ENCODE data around the gene FAM156A.
"Not testable (repeated sequence)": the region's sequence is repeated elsewhere in the genome, so short reads cannot be mapped to it uniquely, and the experiment has no call there.

The FAM156A gene

GRCh38 chrX:52935470-52935784 is 22.9 kb downstream of the FAM156A start:
- Histone ChIP-seq H3K9ac (ENCODE audit: low read length in 5 of 5) (peak overlapping the region; percentile 65 to 97 (median 84)), H3K4me3 (ENCODE audit: low read depth in 1 of 5, low read length in 5 of 5) (peak overlapping the region; percentile 61 to 97 (median 96)), H3K27ac (ENCODE audit: low read depth, low read length) (peak overlapping the region; percentile 93), H3K4me1 (ENCODE audit: control insufficient read depth in 5 of 5, insufficient read depth in 5 of 5, low read length in 5 of 5) (peaks cover 0 to 14% (median 12%) of the 10 kb centered on the region in 5 donors)
- not testable (repeated sequence) for H3K9me3 ChIP-seq (ENCODE audit: control insufficient read depth in 5 of 5, low read length in 5 of 5); H3K27me3 ChIP-seq (ENCODE audit: control insufficient read depth in 5 of 5, insufficient read depth in 4 of 5, low read length in 5 of 5); H3K36me3 ChIP-seq (ENCODE audit: control insufficient read depth in 5 of 5, insufficient read depth in 5 of 5, low read length in 5 of 5)

DNA sequence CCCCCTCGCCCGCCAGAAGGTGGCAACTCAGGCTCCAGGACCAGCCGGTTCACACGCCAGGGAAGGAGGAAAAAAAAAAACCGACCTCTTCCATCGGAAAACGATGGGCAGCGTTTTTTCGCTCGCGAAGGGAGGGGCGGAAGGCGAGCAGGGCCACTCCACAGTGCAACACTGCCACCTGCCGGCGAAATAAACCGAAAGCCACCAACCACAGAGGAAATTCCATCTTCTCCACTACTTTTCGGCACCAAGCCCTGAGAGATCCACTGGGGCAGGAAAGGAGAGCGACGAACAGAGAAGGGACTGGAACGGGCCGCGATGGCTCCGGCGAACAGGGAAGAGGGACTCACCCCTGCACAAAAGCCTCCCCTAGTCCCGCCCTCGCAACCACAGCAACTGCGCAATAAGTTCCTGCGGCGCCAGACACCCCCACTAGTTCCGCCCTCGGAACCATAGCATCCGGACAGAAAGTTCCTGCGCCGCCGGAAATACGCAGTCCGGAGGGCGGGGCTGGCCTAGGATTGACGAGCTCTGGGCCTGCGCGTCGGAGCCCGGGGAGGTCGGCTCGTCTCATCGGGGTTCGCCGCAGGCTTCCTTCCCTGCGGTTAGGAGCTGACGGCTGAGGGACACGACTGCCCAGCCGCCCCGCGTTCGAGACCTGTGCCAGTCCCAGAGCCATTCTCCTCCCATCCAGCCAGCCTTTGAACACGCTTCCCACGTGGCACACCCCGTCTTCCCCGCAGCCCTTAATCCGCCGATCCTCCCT is 23.4 kb downstream of the FAM156A start:
- no peaks in the 10 kb centered on the region for H3K36me3 ChIP-seq (ENCODE audit: control insufficient read depth in 5 of 5, insufficient read depth in 5 of 5, low read length in 5 of 5)
- peak overlapping the region; percentile 72 to 97 (median 96) for H3K4me3 ChIP-seq (ENCODE audit: low read depth in 1 of 5, low read length in 5 of 5)
- no peaks in the 10 kb centered on the region for H3K27me3 ChIP-seq (ENCODE audit: control insufficient read depth in 5 of 5, insufficient read depth in 4 of 5, low read length in 5 of 5)
- peak overlapping the region; percentile 65 to 97 (median 84) for H3K9ac ChIP-seq (ENCODE audit: low read length in 5 of 5)
- H3K4me1 ChIP-seq (ENCODE audit: control insufficient read depth in 5 of 5, insufficient read depth in 5 of 5, low read length in 5 of 5), result peaks cover 0 to 14% (median 12%) of the 10 kb centered on the region in 5 donors
- peak overlapping the region; percentile 93 for H3K27ac ChIP-seq (ENCODE audit: low read depth, low read length)
- H3K9me3 ChIP-seq (ENCODE audit: control insufficient read depth in 5 of 5, low read length in 5 of 5), result no peaks in the 10 kb centered on the region

- H3K27ac ChIP-seq (ENCODE audit: low read depth, low read length), result peak overlapping the region; percentile 93
- H3K4me1 ChIP-seq (ENCODE audit: control insufficient read depth in 5 of 5, insufficient read depth in 5 of 5, low read length in 5 of 5), result peaks cover 0 to 14% (median 12%) of the 10 kb centered on the region in 5 donors
- no peaks in the 10 kb centered on the region for H3K27me3 ChIP-seq (ENCODE audit: control insufficient read depth in 5 of 5, insufficient read depth in 4 of 5, low read length in 5 of 5)
- H3K9me3 ChIP-seq (ENCODE audit: control insufficient read depth in 5 of 5, low read length in 5 of 5), result no peaks in the 10 kb centered on the region
- H3K4me3 ChIP-seq (ENCODE audit: low read depth in 1 of 5, low read length in 5 of 5), result peak overlapping the region; percentile 72 to 97 (median 96)
- no peaks in the 10 kb centered on the region for H3K36me3 ChIP-seq (ENCODE audit: control insufficient read depth in 5 of 5, insufficient read depth in 5 of 5, low read length in 5 of 5)
- H3K9ac ChIP-seq (ENCODE audit: low read length in 5 of 5), result peak overlapping the region in 4 of 5 donors; percentile 1 to 68 (median 56)
Measured at GRCh38 chrX:52933976-52934703, 24.2 kb downstream of the FAM156A start.

GRCh38 chrX:52933213-52933612 is 25.1 kb downstream of the FAM156A start:
- no peak overlapping the region for H3K9ac ChIP-seq (ENCODE audit: low read length in 5 of 5)
- peaks cover 0 to 14% (median 12%) of the 10 kb centered on the region in 5 donors for H3K4me1 ChIP-seq (ENCODE audit: control insufficient read depth in 5 of 5, insufficient read depth in 5 of 5, low read length in 5 of 5)
- no peak overlapping the region for H3K4me3 ChIP-seq (ENCODE audit: low read depth in 1 of 5, low read length in 5 of 5)
- H3K9me3 ChIP-seq (ENCODE audit: control insufficient read depth in 5 of 5, low read length in 5 of 5), result no peaks in the 10 kb centered on the region
- no peaks in the 10 kb centered on the region for H3K27me3 ChIP-seq (ENCODE audit: control insufficient read depth in 5 of 5, insufficient read depth in 4 of 5, low read length in 5 of 5)
- no peaks in the 10 kb centered on the region for H3K36me3 ChIP-seq (ENCODE audit: control insufficient read depth in 5 of 5, insufficient read depth in 5 of 5, low read length in 5 of 5)
- H3K27ac ChIP-seq (ENCODE audit: low read depth, low read length), result no peak overlapping the region

DNA sequence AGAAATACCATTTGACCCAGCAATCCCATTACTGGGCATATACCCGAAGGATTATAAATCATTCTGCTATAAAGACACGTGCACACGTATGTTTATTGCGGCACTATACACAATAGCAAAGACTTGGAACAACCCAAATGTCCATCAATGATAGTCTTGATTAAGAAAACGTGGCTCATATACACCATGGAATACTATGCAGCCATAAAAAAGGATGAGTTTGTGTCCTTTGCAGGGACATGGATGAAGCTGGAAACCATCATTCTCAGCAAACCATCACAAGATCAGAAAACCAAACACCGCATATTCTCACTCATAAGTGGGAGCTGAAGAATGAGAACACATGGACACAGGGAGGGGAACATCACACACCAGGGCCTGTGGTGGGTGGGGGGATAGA is 28.1 kb downstream of the FAM156A start:
- H3K27ac ChIP-seq (ENCODE audit: low read depth, low read length); H3K9me3 ChIP-seq (ENCODE audit: control insufficient read depth in 5 of 5, low read length in 5 of 5); H3K36me3 ChIP-seq (ENCODE audit: control insufficient read depth in 5 of 5, insufficient read depth in 5 of 5, low read length in 5 of 5); H3K27me3 ChIP-seq (ENCODE audit: control insufficient read depth in 5 of 5, insufficient read depth in 4 of 5, low read length in 5 of 5); H3K4me3 ChIP-seq (ENCODE audit: low read depth in 1 of 5, low read length in 5 of 5); H3K9ac ChIP-seq (ENCODE audit: low read length in 5 of 5): not testable (repeated sequence)
- H3K4me1 ChIP-seq (ENCODE audit: control insufficient read depth in 5 of 5, insufficient read depth in 5 of 5, low read length in 5 of 5), result peaks cover 0 to 11% (median 9%) of the 10 kb centered on the region in 5 donors

DNA sequence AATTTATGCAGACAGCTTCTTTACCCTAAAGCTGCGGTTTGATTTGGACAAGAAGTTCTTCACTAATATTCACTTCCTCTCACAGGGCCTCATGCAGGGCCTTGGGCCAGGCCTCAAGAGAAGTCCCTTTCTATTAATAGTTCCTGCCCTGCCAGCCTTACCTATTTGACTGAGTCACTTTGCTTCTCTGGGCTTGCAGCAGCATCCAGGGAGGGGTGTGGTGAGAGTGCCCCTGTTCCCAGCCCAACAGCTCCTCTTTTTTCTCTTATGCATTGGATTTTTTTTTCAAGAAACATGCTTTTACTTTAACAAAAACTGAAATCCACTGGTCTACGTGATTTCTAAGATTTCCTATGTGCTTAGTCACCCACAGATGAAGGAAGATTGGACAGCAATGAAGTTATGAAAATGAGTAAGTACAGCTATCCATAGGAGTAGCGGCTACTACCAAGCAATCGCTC is 34.5 kb downstream of the FAM156A start:
- H3K36me3 ChIP-seq (ENCODE audit: control insufficient read depth in 5 of 5, insufficient read depth in 5 of 5, low read length in 5 of 5), result no peaks in the 10 kb centered on the region
- H3K4me3 ChIP-seq (ENCODE audit: low read depth in 1 of 5, low read length in 5 of 5), result no peak overlapping the region
- H3K27me3 ChIP-seq (ENCODE audit: control insufficient read depth in 5 of 5, insufficient read depth in 4 of 5, low read length in 5 of 5), result no peaks in the 10 kb centered on the region
- H3K27ac ChIP-seq (ENCODE audit: low read depth, low read length), result no peak overlapping the region
- no peaks in the 10 kb centered on the region for H3K9me3 ChIP-seq (ENCODE audit: control insufficient read depth in 5 of 5, low read length in 5 of 5)
- H3K9ac ChIP-seq (ENCODE audit: low read length in 5 of 5), result no peak overlapping the region
- peaks cover 2 to 21% (median 10%) of the 10 kb centered on the region in 5 donors for H3K4me1 ChIP-seq (ENCODE audit: control insufficient read depth in 5 of 5, insufficient read depth in 5 of 5, low read length in 5 of 5)

GRCh38 chrX:52914704-52915103 is 43.6 kb downstream of the FAM156A start:
- not testable (repeated sequence) for H3K36me3 ChIP-seq (ENCODE audit: control insufficient read depth in 5 of 5, insufficient read depth in 5 of 5, low read length in 5 of 5); H3K9me3 ChIP-seq (ENCODE audit: control insufficient read depth in 5 of 5, low read length in 5 of 5); H3K4me3 ChIP-seq (ENCODE audit: low read depth in 1 of 5, low read length in 5 of 5); H3K4me1 ChIP-seq (ENCODE audit: control insufficient read depth in 5 of 5, insufficient read depth in 5 of 5, low read length in 5 of 5); H3K9ac ChIP-seq (ENCODE audit: low read length in 5 of 5); H3K27ac ChIP-seq (ENCODE audit: low read depth, low read length); H3K27me3 ChIP-seq (ENCODE audit: control insufficient read depth in 5 of 5, insufficient read depth in 4 of 5, low read length in 5 of 5)

DNA sequence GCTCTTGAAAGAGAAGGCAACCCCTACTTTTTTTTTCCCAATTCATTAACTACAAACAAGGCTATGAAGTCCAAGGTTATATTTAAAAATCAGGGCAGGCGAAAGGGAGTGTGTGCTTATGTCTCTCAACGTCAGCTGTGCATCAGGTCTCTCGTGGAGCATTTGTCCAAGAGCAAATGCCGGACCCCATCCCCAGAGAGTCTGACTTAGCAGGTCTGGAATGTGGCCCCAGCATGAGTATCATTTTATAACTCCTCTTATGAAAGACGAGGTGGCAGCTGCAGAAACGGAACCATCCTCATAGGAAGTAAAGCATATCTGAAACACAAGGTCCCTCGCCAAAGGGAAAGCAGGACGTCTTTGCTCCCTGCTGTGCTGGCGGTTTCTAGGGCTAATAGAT is 44.6 kb downstream of the FAM156A start:
- not testable (repeated sequence) for H3K4me3 ChIP-seq (ENCODE audit: low read depth in 1 of 5, low read length in 5 of 5); H3K27ac ChIP-seq (ENCODE audit: low read depth, low read length); H3K27me3 ChIP-seq (ENCODE audit: control insufficient read depth in 5 of 5, insufficient read depth in 4 of 5, low read length in 5 of 5); H3K36me3 ChIP-seq (ENCODE audit: control insufficient read depth in 5 of 5, insufficient read depth in 5 of 5, low read length in 5 of 5); H3K9me3 ChIP-seq (ENCODE audit: control insufficient read depth in 5 of 5, low read length in 5 of 5); H3K4me1 ChIP-seq (ENCODE audit: control insufficient read depth in 5 of 5, insufficient read depth in 5 of 5, low read length in 5 of 5); H3K9ac ChIP-seq (ENCODE audit: low read length in 5 of 5)

DNA sequence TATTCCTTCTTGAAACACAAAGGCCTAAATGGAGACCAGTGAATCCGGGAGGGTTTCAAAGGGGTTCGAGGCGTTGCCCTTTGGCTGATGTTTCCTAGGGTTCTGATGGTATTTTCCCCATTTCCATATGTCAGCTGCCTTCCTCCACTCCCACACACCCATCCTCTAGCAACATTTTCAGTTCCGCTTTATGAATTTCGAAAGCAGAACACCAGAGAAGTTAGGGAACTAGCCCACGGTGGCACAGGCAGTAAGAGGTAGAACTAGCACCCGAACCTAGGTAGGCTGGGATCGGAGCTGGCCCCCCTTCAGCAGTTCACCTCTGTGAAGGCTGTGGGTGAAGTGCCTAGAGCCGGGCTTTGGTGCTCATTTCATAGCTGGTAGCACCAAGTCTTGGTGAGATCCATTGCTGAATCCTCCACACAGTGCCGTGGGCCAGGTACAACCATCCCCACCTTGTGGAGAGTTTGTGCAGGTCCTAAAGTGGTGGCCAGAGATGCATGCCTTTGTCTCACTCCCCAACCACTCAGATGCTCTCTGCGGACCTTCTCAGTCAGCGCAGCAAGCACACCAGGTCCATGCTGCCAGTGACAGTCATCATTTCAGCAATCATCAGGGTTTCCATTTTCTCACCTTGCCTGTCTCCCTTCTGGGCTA is 48.9 kb downstream of the FAM156A start:
- not testable (repeated sequence) for H3K9ac ChIP-seq (ENCODE audit: low read length in 5 of 5); H3K36me3 ChIP-seq (ENCODE audit: control insufficient read depth in 5 of 5, insufficient read depth in 5 of 5, low read length in 5 of 5); H3K4me3 ChIP-seq (ENCODE audit: low read depth in 1 of 5, low read length in 5 of 5); H3K27ac ChIP-seq (ENCODE audit: low read depth, low read length); H3K4me1 ChIP-seq (ENCODE audit: control insufficient read depth in 5 of 5, insufficient read depth in 5 of 5, low read length in 5 of 5); H3K9me3 ChIP-seq (ENCODE audit: control insufficient read depth in 5 of 5, low read length in 5 of 5); H3K27me3 ChIP-seq (ENCODE audit: control insufficient read depth in 5 of 5, insufficient read depth in 4 of 5, low read length in 5 of 5)

DNA sequence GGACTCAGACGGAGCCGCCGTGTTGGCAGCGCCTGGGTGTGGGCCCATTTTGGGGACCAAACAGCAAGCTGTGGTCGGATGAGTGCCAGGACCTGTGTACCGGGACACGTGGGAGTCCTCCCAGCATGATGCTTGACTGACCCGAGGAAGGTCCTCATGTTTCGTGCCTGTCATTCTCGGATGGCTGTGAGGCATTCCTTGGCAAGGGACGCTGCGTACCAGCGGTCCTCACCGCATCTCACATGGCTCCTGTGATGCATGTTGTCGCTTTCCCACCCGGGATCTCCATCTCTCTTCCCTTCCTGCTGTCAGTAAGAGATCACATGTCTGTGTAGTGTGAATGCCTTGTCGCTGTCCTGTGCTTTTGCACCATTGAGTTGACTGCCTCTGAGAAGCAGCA is 50.4 kb downstream of the FAM156A start:
- not testable (repeated sequence) for H3K27ac ChIP-seq (ENCODE audit: low read depth, low read length); H3K4me1 ChIP-seq (ENCODE audit: control insufficient read depth in 5 of 5, insufficient read depth in 5 of 5, low read length in 5 of 5); H3K27me3 ChIP-seq (ENCODE audit: control insufficient read depth in 5 of 5, insufficient read depth in 4 of 5, low read length in 5 of 5); H3K9ac ChIP-seq (ENCODE audit: low read length in 5 of 5); H3K4me3 ChIP-seq (ENCODE audit: low read depth in 1 of 5, low read length in 5 of 5); H3K9me3 ChIP-seq (ENCODE audit: control insufficient read depth in 5 of 5, low read length in 5 of 5); H3K36me3 ChIP-seq (ENCODE audit: control insufficient read depth in 5 of 5, insufficient read depth in 5 of 5, low read length in 5 of 5)
